ENCODE results near the gene PTPRZ1. TPM values are rescaled to one million over a fixed set of nuclear protein-coding genes. Genes with fewer than 3 reads are reported as not detected.

The PTPRZ1 gene
- total RNA-seq, 1 experiment from 2014 or later = 74.2 TPM

GRCh38 chr7:121831351-121831750 lies 41.6 kb upstream of the PTPRZ1 start:
- Histone ChIP-seq H3K18ac (ENCODE audit: insufficient read length, low read depth, low read length) (no peak overlapping the region), H4K91ac (ENCODE audit: insufficient read length, low read depth, low read length) (no peak overlapping the region), H3K9me3 (ENCODE audit: control insufficient read depth, low read depth, low read length) (no peaks in the 10 kb centered on the region), H4K8ac (replicated peaks; ENCODE audit: insufficient read length, low read depth, low read length) (no peak overlapping the region), H2BK20ac (ENCODE audit: low read depth, low read length, poor library complexity, severe bottlenecking) (no peak overlapping the region), H3T11ph (ENCODE audit: low read length) (no peak overlapping the region), H3K9ac (ENCODE audit: extremely low read depth, insufficient read length, low read length) (no peak overlapping the region), H3K4me1 (ENCODE audit: insufficient read depth, low read length) (peaks cover 2% of the 10 kb centered on the region; the same call in 1 of the 2 replicates), H2BK5ac (ENCODE audit: insufficient read length, low read length) (no peak overlapping the region), H3K27ac (ENCODE audit: insufficient read length, low read depth, low read length) (no peak overlapping the region), H4K20me1 (ENCODE audit: control insufficient read depth, insufficient read depth, insufficient read length) (no peaks in the 10 kb centered on the region), H3K27me3 (ENCODE audit: insufficient read depth, low read length) (no peaks in the 10 kb centered on the region), H3K23ac (ENCODE audit: insufficient read length, low read depth, low read length) (no peak overlapping the region), H2AK5ac (ENCODE audit: insufficient read length, low read length) (no peak overlapping the region), H2BK120ac (ENCODE audit: low read depth, low read length, poor library complexity, severe bottlenecking) (no peak overlapping the region), H2BK12ac (ENCODE audit: insufficient read length, low read depth, low read length) (no peak overlapping the region), H4K5ac (ENCODE audit: insufficient read length, low read depth, low read length) (no peak overlapping the region), H2BK15ac (ENCODE audit: low read depth, low read length) (no peak overlapping the region), H3K4me2 (ENCODE audit: insufficient read depth, insufficient read length, low read length) (no peak overlapping the region), H3K56ac (ENCODE audit: insufficient read length, low read depth, low read length) (no peak overlapping the region), H3K14ac (ENCODE audit: insufficient read depth, low read length) (no peak overlapping the region), H2AFZ (ENCODE audit: low read length) (no peak overlapping the region), H3K23me2 (ENCODE audit: insufficient read length, low read depth, low read length, poor library complexity, severe bottlenecking) (no peaks in the 10 kb centered on the region), H3K79me2 (ENCODE audit: insufficient read depth, low read length) (no peaks in the 10 kb centered on the region), H3K79me1 (ENCODE audit: insufficient read depth, low read depth, low read length, poor library complexity, severe bottlenecking) (no peaks in the 10 kb centered on the region), H3K4ac (ENCODE audit: low read depth, low read length) (no peak overlapping the region)
- WGBS (ENCODE audit: extremely low coverage, insufficient read length, low lambda C conversion rate) = no CpG with 5 or more reads among the region's 3 CpGs
- no peak for TF ChIP-seq CTCF (conservative IDR thresholded peaks at IDR 0.05)
- H3K36me3 Mint-ChIP-seq (ENCODE audit: insufficient read depth in 1 of 3, low read depth in 3 of 3) = no peaks in the 10 kb centered on the region
- H3K4me3 Mint-ChIP-seq = no peak overlapping the region
- peaks cover 9 to 14% of the 10 kb centered on the region in 2 experiments for H3K4me1 Mint-ChIP-seq
- peaks cover 2% of the 10 kb centered on the region; the same call in 1 of the 2 replicates for H3K27me3 Mint-ChIP-seq (ENCODE audit: low read depth)
- no peak overlapping the region for H3K27ac Mint-ChIP-seq
- no peak for DNase-seq
- H3K9me3 Mint-ChIP-seq = no peaks in the 10 kb centered on the region
